ENCODE data around the gene SERPINB1.

GRCh38 chr6:2794171-2794730 is 47.4 kb downstream of the SERPINB1 start:
- no peak for TF ChIP-seq EP300 (IDR thresholded peaks at IDR 0.05; ENCODE audit: borderline replicate concordance in 1 of 2, low read depth in 1 of 2, low read length in 1 of 2)
- no peak for TF ChIP-seq CTCF (IDR thresholded peaks at IDR 0.05)
- TF ChIP-seq POLR2AphosphoS5 (IDR thresholded peaks at IDR 0.05; ENCODE audit: low read depth, low read length): no peak
- TF ChIP-seq SMC3 (IDR thresholded peaks at IDR 0.05; ENCODE audit: low read depth, low read length): no peak
- no peak for TF ChIP-seq RAD21 (IDR thresholded peaks at IDR 0.05; ENCODE audit: low read length)
- TF ChIP-seq CHD2 (IDR thresholded peaks at IDR 0.05; ENCODE audit: low read length, partially characterized antibody): no peak
- TF ChIP-seq, protein P1, sequence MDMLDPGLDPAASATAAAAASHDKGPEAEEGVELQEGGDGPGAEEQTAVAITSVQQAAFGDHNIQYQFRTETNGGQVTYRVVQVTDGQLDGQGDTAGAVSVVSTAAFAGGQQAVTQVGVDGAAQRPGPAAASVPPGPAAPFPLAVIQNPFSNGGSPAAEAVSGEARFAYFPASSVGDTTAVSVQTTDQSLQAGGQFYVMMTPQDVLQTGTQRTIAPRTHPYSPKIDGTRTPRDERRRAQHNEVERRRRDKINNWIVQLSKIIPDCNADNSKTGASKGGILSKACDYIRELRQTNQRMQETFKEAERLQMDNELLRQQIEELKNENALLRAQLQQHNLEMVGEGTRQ (IDR thresholded peaks at IDR 0.05; ENCODE audit: borderline replicate concordance, low read depth, low read length): no peak
- TF ChIP-seq IRF3 (IDR thresholded peaks at IDR 0.05; ENCODE audit: low read depth, low read length): no peak
